Ectodermal cell (in vitro differentiated cells): ENCODE measurements around the gene STC2.

Experiments
- H3K27ac ChIP-seq: 2 replicates; pipeline ENCODE4 v1.7.0; 2013; ENCODE audit warnings: mild to moderate bottlenecking, low read depth, low read length; ENCODE audit not compliant: insufficient read depth, poor library complexity, severe bottlenecking
- H3K27me3 ChIP-seq: 2 replicates; pipeline ENCODE4 v1.7.0; 2013; ENCODE audit warnings: mild to moderate bottlenecking, low read length; ENCODE audit not compliant: insufficient read depth, control insufficient read depth, poor library complexity, severe bottlenecking
- H3K36me3 ChIP-seq: one replicate; pipeline ENCODE4 v1.7.0; 2013; ENCODE audit warnings: low read length; ENCODE audit not compliant: control insufficient read depth, insufficient read depth
- H3K4me1 ChIP-seq: one replicate; pipeline ENCODE4 v1.7.0; 2013; ENCODE audit warnings: low read length; ENCODE audit not compliant: control insufficient read depth, insufficient read depth
- H3K4me3 ChIP-seq: 2 replicates; pipeline ENCODE4 v1.7.0; 2013; ENCODE audit warnings: low read depth, low read length, control low read depth; ENCODE audit not compliant: insufficient read depth
- H3K9me3 ChIP-seq: 2 replicates; pipeline ENCODE4 v1.7.0; 2013; ENCODE audit warnings: mild to moderate bottlenecking, low read length, moderate library complexity; ENCODE audit not compliant: control insufficient read depth
- WGBS, 2 experiments: methylation state at CpG; one replicate each; pipeline ENCODE4 v1.1.7; 2013; ENCODE audit warnings: missing lambda C conversion rate in 2 of 2; 5-methylcytosine and 5-hydroxymethylcytosine counted together

Gene STC2

GRCh38 chr5:173319646-173320045, 8.6 kb downstream of the STC2 start:
- no peak overlapping the region for H3K27ac ChIP-seq
- peaks cover 29% of the 10 kb centered on the region for H3K4me1 ChIP-seq
- WGBS, 2 experiments = 93 to 95% methylated on average over 5 of the region's 5 CpGs

DNA sequence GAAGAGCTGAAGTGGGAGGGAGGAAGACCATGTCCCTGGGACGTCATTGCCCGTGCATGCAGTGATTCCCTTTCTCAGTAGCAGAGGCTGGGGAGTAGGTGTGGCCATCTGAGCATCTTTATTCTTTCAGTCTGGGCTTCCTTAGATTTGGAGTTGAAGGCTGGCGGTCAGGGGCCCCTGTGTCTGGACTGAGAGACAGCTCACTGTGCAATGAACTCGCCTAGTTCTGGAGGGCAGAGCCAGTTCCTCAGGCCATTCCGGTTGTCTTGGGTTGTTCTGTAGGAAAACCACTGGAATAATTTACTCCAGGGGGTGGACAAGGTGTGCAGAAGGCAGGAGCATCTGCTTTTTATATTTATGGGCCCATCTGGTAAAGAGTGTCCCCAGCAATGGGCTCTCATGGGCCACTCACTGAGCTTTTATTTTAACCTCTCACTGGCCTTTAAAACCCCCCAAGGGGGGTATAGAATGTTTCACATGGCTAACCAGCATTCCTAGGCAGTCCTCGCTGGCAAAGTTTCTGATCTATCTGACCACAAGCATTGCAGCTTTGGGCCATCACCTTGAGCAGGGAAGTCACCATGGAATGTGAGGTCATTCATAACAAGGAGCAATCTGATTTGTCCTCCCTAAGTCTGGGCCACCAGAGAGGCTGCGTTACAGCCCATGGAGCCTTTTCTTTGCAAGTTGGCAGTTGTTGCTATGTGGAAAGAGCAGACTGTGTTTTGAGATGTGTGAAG, 9.2 kb downstream of the STC2 start:
- Histone ChIP-seq H3K27ac (no peak overlapping the region), H3K4me1 (peaks cover 23% of the 10 kb centered on the region), H3K36me3 (peaks cover 17% of the 10 kb centered on the region), H3K9me3 (no peaks in the 10 kb centered on the region), H3K4me3 (no peak overlapping the region), H3K27me3 (no peaks in the 10 kb centered on the region)
- 86 to 87% methylated on average over 7 of the region's 7 CpGs for WGBS, 2 experiments

More at GRCh38 chr5:173319646-173320045, 8.6 kb downstream of the STC2 start:
- Histone ChIP-seq H3K27me3 (peaks cover 3% of the 10 kb centered on the region), H3K4me3 (no peak overlapping the region), H3K9me3 (no peaks in the 10 kb centered on the region), H3K36me3 (peaks cover 17% of the 10 kb centered on the region)

DNA sequence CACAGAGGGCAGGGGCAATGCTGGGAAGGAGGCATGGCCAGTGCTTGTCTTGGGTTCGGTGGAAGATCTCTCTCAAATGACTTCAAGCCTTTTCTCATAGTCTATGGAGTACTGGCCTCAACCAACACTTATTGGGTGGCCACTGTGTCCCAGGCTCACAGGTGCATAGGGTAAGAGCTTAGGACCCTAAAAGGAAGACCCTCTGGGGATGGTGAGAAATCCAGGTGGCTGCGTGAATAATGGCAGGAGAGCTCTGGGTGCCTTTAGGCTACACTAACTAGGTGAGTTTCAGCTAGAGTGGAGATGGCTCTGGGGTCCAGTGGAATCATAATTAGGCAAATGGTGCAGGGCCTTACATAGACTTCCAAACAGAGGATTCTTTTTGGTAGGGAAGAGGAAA, 9.9 kb downstream of the STC2 start:
- H3K36me3 ChIP-seq = peaks cover 17% of the 10 kb centered on the region
- no peaks in the 10 kb centered on the region for H3K9me3 ChIP-seq
- 97 to 98% methylated on average over 2 of the region's 2 CpGs for WGBS, 2 experiments
- no peak overlapping the region for H3K4me3 ChIP-seq
- no peak overlapping the region for H3K27ac ChIP-seq
- peaks cover 23% of the 10 kb centered on the region for H3K4me1 ChIP-seq
- H3K27me3 ChIP-seq = no peaks in the 10 kb centered on the region

- Histone ChIP-seq H3K4me1 (peaks cover 23% of the 10 kb centered on the region), H3K4me3 (no peak overlapping the region), H3K27me3 (no peaks in the 10 kb centered on the region), H3K36me3 (peaks cover 17% of the 10 kb centered on the region), H3K27ac (no peak overlapping the region), H3K9me3 (no peaks in the 10 kb centered on the region)
- 93 to 95% methylated on average over 18 of the region's 18 CpGs for WGBS, 2 experiments
Observed at GRCh38 chr5:173317852-173318251, 10.4 kb downstream of the STC2 start.

DNA sequence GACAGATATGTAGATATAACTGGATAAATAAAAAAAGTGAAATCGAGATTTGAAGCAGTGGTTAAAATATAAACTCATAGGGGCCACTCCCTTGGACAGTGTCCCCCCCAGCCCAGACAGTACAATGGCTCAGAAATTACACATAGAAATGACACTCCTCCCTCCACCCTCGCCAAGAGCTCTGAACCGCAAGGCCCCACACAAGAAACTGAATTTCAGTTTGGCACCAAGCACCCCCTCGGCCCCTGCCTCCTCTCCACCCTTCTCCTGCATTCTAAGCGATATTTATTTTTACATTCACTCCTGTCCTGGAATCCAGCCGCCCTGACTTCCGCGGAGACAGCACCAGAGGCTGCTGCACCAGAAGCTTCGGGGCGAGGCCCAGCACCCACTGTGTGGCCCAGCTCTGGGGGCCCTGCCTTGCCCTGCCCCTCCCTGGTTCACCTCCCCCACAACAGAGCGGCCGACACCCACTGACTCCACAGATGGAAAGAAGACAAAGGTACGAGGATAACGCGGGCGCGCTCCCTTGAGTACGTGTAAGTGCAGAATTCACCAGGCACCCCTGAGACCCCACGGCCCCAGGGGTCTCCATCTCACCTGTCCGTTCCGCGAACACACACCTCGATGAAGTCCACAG, 11.0 kb downstream of the STC2 start:
- H3K4me1 ChIP-seq = peaks cover 23% of the 10 kb centered on the region
- H3K36me3 ChIP-seq = peaks cover 17% of the 10 kb centered on the region
- no peak overlapping the region for H3K27ac ChIP-seq
- no peaks in the 10 kb centered on the region for H3K9me3 ChIP-seq
- H3K27me3 ChIP-seq = no peaks in the 10 kb centered on the region
- no peak overlapping the region for H3K4me3 ChIP-seq
- WGBS, 2 experiments = 95% methylated on average over 23 of the region's 23 CpGs

- no peaks in the 10 kb centered on the region for H3K27me3 ChIP-seq
- no peaks in the 10 kb centered on the region for H3K9me3 ChIP-seq
- H3K4me3 ChIP-seq = no peak overlapping the region
- peaks cover 23% of the 10 kb centered on the region for H3K4me1 ChIP-seq
- H3K36me3 ChIP-seq = peaks cover 11% of the 10 kb centered on the region
- peak overlapping the region; percentile 2 for H3K27ac ChIP-seq
- WGBS, 2 experiments = 81 to 89% methylated on average over 5 to 6 of the region's 6 CpGs
Observed at GRCh38 chr5:173316339-173317020, 11.7 kb downstream of the STC2 start.

DNA sequence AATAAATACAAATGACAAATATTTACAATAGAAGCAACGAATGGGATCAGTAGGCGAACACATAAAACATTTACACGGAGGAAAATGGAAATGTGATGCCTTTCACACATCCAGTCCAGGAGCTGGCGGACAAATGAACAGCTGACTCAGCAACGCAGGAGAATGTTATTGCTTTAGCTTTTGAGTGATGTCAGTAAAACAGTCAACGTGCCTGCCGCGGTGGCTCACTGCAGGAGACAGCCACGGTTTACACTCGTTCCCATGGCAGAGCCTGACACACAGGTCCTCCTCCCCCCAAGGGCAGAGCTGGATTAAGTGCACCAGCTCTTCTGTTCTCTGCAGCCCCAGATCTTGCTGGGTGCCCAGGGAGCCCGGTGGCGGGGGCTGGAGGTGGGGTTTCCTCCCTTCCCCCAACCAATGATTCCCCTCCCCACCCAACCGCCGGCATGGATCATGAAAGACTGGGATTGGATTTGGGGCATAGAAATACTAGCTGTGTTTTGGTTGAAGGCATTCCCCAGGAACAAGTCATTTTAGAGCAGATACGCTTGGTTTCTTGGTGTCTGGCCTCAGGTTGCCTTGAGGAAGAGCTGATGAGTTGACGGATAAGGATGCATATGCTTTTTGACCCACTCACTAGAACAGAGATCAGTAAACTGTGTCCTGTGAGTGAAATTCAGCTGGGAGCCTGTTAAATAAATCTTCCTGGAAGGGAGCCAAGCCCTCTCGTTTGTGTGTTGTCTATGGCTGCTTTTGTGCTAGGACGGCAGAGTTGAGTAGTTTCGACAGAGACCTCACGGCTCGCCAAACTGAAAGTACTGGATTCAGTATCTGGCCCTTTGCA, 12.5 kb downstream of the STC2 start:
- Histone ChIP-seq H3K4me3 (no peak overlapping the region), H3K9me3 (no peaks in the 10 kb centered on the region), H3K4me1 (peaks cover 23% of the 10 kb centered on the region), H3K27me3 (no peaks in the 10 kb centered on the region), H3K27ac (peak overlapping the region; percentile 2), H3K36me3 (peaks cover 4% of the 10 kb centered on the region)
- WGBS, 2 experiments = 53 to 61% methylated on average over 17 to 19 of the region's 21 CpGs

- Histone ChIP-seq H3K4me1 (peaks cover 18% of the 10 kb centered on the region), H3K27ac (no peak overlapping the region), H3K4me3 (no peak overlapping the region), H3K9me3 (no peaks in the 10 kb centered on the region), H3K36me3 (no peaks in the 10 kb centered on the region), H3K27me3 (no peaks in the 10 kb centered on the region)
- WGBS, 2 experiments = 93% methylated on average over 12 of the region's 12 CpGs
Observed at GRCh38 chr5:173314166-173314952, 13.9 kb downstream of the STC2 start.

- Histone ChIP-seq H3K36me3 (no peaks in the 10 kb centered on the region), H3K27me3 (no peaks in the 10 kb centered on the region), H3K9me3 (no peaks in the 10 kb centered on the region), H3K27ac (no peak overlapping the region), H3K4me1 (peaks cover 18% of the 10 kb centered on the region), H3K4me3 (no peak overlapping the region)
- 93 to 96% methylated on average over 3 of the region's 3 CpGs for WGBS, 2 experiments
Observed at GRCh38 chr5:173313351-173313801, 14.8 kb downstream of the STC2 start.
